Esophagus muscularis mucosa (tissue), 3 donors: ENCODE measurements around the gene MEG3.

Source experiments
- POLR2AphosphoS5 ChIP-seq, 2 donors: sonication (generic); formaldehyde crosslinking; IDR thresholded peaks; one replicate each; pipeline ENCODE4 v1.6.1; 2017; ENCODE audit warnings: antibody characterized with exemption in 2 of 2
- TF ChIP-seq, protein P1 (sequence below), 3 experiments: fragments of 200-600 bp in 2 of 3; fragments of 450-650 bp in 1 of 3; sonication (generic) in 2 of 3; IDR thresholded peaks; one replicate each; pipeline ENCODE4 v1.5.1; 2017 to 2019; ENCODE audit warnings: antibody characterized with exemption in 3 of 3, mild to moderate bottlenecking in 2 of 3, moderate library complexity in 1 of 3

DNA sequence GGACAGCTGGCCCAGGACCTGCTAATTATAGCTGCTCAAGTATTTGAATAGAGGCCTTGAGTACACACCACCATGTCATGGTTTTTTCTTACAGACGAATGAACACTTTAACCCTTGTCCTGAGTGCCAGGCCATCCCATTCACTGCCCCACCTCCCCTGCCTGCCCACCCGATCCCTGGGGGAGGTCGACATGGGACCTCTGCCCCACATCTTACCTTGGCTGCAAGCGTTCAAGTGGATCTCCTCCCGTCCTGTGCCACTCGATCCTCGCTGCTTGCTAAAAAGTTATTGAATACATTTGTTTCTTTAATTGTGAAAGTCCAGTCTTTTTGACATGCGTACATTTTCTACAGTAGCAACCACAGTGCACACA, 67.3 kb downstream of the MEG3 start:
- no peak for TF ChIP-seq POLR2AphosphoS5 (IDR thresholded peaks at IDR 0.05)
- TF ChIP-seq, protein P1, sequence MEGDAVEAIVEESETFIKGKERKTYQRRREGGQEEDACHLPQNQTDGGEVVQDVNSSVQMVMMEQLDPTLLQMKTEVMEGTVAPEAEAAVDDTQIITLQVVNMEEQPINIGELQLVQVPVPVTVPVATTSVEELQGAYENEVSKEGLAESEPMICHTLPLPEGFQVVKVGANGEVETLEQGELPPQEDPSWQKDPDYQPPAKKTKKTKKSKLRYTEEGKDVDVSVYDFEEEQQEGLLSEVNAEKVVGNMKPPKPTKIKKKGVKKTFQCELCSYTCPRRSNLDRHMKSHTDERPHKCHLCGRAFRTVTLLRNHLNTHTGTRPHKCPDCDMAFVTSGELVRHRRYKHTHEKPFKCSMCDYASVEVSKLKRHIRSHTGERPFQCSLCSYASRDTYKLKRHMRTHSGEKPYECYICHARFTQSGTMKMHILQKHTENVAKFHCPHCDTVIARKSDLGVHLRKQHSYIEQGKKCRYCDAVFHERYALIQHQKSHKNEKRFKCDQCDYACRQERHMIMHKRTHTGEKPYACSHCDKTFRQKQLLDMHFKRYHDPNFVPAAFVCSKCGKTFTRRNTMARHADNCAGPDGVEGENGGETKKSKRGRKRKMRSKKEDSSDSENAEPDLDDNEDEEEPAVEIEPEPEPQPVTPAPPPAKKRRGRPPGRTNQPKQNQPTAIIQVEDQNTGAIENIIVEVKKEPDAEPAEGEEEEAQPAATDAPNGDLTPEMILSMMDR (IDR thresholded peaks at IDR 0.05) = no peak
